Esophagus muscularis mucosa (tissue), 4 donors: ENCODE measurements around the gene TIGD1.

ENCODE experiments used
- CTCF ChIP-seq, 3 experiments: fragments of 200-600 bp in 2 of 3; fragments of 450-650 bp in 1 of 3; sonication (generic) in 2 of 3; IDR thresholded peaks; one replicate each; pipeline ENCODE4 v1.5.1; 2017 to 2019; ENCODE audit warnings: antibody characterized with exemption in 3 of 3, mild to moderate bottlenecking in 2 of 3, moderate library complexity in 1 of 3
- EP300 ChIP-seq: sonication (generic); formaldehyde crosslinking; IDR thresholded peaks from one replicate; pipeline ENCODE4 v1.6.1; 2017; ENCODE audit warnings: antibody characterized with exemption
- POLR2A ChIP-seq: fragments of 450-650 bp; IDR thresholded peaks from one replicate; pipeline ENCODE4 v1.6.1; 2017; ENCODE audit warnings: antibody characterized with exemption, moderate library complexity, mild to moderate bottlenecking, low read depth

GRCh38 chr2:232592772-232593395 lies 42.5 kb upstream of the TIGD1 start:
- TF ChIP-seq CTCF (IDR thresholded peaks at IDR 0.05), result no peak
- no peak for TF ChIP-seq POLR2A
- no peak for TF ChIP-seq EP300
